GM21447 (cell line): ENCODE data around the gene RAB13.

ENCODE experiments used
- ATAC-seq: cut with Tn5 transposase; IDR thresholded peaks from one replicate; pipeline ENCODE4 v1.9.1; 2021; ENCODE audit not compliant: unreplicated experiment

RAB13 gene

DNA sequence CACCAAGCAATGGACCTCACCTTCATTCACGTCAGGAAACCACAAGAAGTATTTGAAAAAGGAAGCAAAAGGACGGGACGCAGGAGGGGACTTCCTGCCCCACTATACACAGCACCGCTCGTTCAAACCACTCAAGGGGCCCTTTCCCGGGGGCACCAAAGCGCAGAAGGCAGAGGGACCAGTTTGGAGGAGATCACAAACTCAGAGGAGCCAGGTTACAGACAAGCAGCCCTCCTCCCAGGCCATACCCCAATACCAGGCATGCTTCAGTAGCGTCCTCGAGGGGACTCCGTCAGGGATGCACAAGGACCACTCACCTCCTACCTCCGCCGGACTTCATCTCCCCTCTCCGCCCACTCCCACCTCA is 28.4 kb downstream of the RAB13 start:
- ATAC-seq: peak; percentile 16

DNA sequence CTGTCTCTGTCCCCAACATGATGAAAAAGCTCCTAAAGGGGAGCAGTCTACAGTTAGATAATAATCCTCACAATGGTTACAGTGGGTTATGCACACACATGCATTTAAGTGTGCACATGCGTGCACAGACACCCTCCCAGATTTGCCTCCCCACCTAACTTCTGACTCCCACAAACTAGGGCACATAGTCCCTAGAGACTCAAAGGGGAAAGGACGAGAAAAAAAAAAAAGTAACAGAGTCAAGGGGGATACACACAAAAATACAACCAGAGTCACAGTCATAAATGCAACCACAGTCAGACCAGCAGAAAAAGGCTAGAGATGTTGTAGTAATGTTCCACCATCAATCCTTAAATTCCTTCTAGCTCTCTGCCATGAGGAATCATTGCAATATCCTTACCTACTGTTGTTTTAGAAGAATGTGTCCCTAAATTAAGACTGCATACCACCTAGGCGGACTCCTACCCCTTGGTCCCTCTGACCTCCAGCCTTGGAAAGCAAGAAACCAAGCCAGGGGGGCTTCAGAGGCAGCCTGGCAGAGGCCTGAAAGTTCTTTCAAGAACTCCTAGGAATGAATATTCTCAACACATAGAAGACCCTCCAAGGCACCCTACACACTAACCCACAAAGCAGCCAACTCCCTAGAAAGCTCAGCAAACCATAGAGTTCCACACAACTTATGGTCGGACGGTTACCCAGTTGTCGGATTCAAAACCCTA is 29.0 kb downstream of the RAB13 start:
- ATAC-seq: no peak

GRCh38 chr1:153954826-153955225 is 31.3 kb downstream of the RAB13 start:
- no peak for ATAC-seq

DNA sequence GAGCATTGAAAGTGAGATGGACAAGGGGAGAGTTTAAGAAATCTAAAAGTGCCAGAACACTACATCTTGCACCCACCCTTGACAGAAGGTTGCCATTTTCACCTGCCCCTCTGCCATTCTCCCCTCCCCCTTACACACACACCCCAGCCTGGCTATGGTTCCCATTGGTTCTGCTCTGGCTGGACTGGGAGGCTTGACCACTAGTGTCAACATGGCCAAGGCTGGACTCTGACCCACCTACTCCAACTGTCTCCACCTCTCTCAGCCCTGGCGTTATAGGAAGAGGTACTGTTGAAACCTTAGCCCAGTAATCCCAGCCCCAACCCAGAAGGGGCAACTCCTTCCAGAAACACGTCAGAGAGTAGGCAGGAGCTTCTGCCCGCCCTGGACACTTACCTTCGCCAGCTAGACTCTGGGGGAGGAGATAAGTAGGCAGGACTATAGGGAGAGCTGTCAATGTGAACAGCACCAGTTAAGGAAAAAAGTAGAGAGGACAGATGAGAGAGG is 32.2 kb downstream of the RAB13 start:
- no peak for ATAC-seq

DNA sequence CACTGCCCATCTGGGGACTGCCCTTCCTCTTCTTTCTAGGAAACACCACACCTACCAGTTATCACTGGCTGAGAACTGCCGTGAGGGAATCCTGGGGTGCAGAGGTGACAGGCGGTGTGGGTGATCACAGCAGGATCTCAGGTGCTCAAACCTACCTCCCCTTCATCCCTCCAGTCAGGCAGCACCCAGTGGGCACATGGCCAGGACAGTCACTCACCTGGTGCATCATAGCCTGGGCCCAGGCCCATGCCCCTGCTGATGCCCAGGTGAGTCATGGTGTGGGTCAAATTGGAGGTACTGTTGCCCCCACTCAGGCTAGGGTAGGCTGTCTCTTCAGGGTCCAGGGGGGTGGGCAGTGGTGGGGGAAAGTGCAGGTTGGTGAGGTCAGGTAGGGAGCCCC is 34.3 kb downstream of the RAB13 start:
- ATAC-seq: no peak

GRCh38 chr1:153951183-153951582 is 35.0 kb downstream of the RAB13 start:
- no peak for ATAC-seq

GRCh38 chr1:153946622-153947241 is 39.4 kb downstream of the RAB13 start, which contains the start of gene DENND4B:
Gene DENND4B (minus strand): TSS chr1:153946718. CDS start chr1:153944374, 2,344 bp downstream.
- ATAC-seq: peak; percentile 58

- ATAC-seq: peak; percentile 73
Measured at GRCh38 chr1:153945795-153946621, 40.1 kb downstream of the RAB13 start.

DNA sequence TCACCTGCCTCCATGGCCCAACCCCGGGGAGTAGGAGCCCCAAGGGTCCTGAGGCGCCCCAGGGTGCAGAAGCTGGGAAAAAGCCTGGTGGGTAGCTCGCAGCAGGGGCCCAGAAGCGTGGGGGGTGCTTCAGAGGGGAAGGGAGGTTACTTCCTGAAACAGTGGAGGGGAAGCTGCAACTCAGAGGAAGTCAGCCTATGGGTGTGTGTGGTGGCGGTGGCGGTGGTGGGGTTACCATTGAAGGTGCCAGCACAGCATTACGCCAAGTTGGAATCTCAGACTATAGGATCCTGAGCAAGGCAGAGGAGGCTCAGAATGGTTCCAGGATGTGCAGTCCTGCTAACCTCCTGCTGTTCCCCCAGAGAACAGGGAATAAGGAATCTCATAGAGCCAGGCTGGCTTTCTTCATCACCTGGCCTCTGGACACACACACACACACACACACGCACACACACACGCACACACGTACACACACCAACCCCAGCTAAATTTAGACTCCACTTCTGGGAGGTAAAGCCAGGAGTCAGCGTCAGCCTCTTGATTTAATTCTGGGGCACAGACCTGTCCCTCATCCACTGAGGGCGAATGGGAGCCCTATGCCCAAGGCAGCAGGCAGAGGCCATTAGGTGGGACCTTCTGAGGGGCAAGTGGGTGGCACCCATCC is 40.9 kb downstream of the RAB13 start:
- no peak for ATAC-seq

GRCh38 chr1:153944827-153945117 is 41.4 kb downstream of the RAB13 start:
- ATAC-seq: no peak

GRCh38 chr1:153944005-153944826 is 41.9 kb downstream of the RAB13 start:
- no peak for ATAC-seq

- no peak for ATAC-seq
Measured at GRCh38 chr1:153942766-153943549, 43.2 kb downstream of the RAB13 start.

DNA sequence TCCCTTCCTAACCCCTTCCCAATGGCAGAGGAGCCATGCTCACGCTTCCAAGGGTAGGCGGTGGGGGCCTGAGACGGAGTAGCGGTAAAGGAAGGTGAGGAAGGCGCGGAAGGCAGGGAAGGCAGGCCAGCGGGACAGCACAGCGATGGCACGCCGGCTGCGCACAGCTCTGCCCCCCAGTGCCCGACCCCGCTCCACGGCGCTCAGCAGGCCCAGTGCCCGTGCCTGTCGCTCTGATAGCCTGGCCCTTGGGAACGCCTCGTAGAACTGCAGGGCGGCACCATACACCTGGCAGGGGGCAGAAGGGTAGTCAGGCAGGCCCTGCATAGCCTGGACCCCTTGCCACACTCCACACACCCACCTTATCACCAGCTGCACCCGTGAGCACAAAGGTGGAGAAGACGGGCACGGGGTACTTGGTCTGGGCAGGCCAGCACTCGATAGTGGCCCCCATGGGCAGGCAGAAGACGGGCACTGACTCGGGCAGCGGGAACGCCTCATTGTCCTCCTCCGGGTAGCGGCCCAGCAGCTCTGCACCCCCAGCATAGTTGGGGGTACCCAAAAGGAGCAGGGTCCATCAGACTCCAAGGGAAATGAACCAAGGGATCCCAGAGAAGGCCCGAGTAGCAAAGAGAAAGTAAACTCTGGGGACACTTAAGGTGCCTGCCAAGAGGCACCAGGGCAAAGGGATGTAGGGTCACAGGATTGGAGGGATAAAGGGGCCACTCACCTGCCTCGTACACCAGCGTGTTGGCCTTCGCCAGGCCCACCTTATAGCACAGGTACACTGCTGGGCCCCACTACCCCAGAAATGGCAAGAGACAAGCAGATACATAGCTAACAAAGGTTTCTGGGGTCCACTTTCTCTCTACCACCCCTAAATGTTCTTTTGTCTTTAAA is 44.1 kb downstream of the RAB13 start:
- ATAC-seq: no peak

GRCh38 chr1:153940756-153941155 is 45.4 kb downstream of the RAB13 start:
- no peak for ATAC-seq

- ATAC-seq: no peak
Measured at GRCh38 chr1:153939476-153939875, 46.7 kb downstream of the RAB13 start.

DNA sequence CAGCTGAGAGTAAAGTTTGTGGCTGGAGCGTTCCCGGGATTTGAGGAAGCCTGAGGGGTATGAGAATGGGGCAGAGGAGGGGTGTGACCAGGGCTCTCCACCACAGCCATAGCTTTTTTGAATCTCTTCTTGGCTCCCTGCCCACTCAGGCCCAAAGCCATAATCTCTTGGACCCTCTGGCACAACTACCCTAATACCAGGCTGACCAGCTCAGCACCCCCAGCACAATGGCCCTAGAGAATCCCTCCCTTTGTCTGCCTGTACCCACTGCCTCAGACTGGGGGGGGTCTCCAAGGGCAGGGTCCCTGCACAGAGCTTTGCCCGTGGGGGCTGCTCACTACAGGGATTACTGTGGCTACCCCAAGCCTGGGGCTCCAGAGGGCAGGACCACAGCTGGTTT is 47.1 kb downstream of the RAB13 start:
- ATAC-seq: no peak

DNA sequence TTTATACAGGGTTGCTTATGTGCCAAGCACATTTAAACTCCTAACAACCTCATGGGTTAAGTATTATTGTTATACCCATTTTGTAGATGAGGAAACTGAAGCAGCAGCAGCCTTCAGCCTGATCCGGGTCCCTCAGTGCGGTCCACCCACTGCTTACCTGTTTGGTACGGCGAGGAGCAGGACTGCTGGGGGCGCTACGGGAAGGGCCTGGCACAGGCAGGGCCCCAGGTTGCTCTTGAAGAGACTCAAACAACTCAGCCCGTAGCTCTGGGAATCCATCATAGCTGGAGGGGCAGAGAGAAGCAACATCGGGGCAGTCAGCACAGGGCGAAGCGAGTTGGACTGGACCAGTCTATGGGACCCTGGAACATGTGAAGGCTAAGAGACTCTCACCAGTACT is 48.8 kb downstream of the RAB13 start:
- no peak for ATAC-seq

- no peak for ATAC-seq
Measured at GRCh38 chr1:153936011-153936802, 49.9 kb downstream of the RAB13 start.
